Ovary (tissue), 9 donors: ENCODE results near the gene SLC38A3. TPM values are rescaled to one million over a fixed set of nuclear protein-coding genes. Genes with fewer than 3 reads are reported as not detected.

ENCODE experiments used
- DNase-seq, 5 donors: peaks; one replicate each; pipeline ENCODE4 v3.0.0-alpha.2; 2019 to 2020
- H3K27ac ChIP-seq, 2 donors: fragments of 200-600 bp; one replicate each; pipeline versions ENCODE4 v1.5.1 to v1.8.0; 2019 to 2022
- H3K27me3 ChIP-seq: fragments of 200-600 bp; one replicate; pipeline ENCODE4 v1.8.0; 2022
- H3K36me3 ChIP-seq: fragments of 200-600 bp; sonication (generic); one replicate; pipeline ENCODE4 v1.5.1; 2019
- H3K4me1 ChIP-seq: one replicate; pipeline ENCODE4 v1.8.1; 2013; ENCODE audit warnings: mild to moderate bottlenecking, moderate library complexity; ENCODE audit not compliant: insufficient read depth
- H3K4me3 ChIP-seq: fragments of 200-600 bp; sonication (generic); one replicate; pipeline ENCODE4 v1.5.1; 2017
- H3K9me3 ChIP-seq, 2 donors: fragments of 200-600 bp in 1 of 2; sonication (generic) in 1 of 2; one replicate each; pipeline versions ENCODE4 v1.5.1 to v1.8.1; 2013 to 2019; ENCODE audit warnings: mild to moderate bottlenecking in 1 of 2, moderate library complexity in 1 of 2
- EP300 ChIP-seq: sonication (generic); formaldehyde crosslinking; IDR thresholded peaks from one replicate; pipeline ENCODE4 v1.6.1; 2017; ENCODE audit warnings: antibody characterized with exemption
- POLR2A ChIP-seq: fragments of 450-650 bp; IDR thresholded peaks from one replicate; pipeline ENCODE4 v1.6.1; 2017; ENCODE audit warnings: antibody characterized with exemption, mild to moderate bottlenecking, moderate library complexity
- WGBS, 3 donors: extraction: QIAGEN DNeasy Blood & Tissue Kit in 1 of 3; methylation state at CpG; one replicate each; pipeline versions ENCODE4 v1.1.5 to v1.1.7; 2013 to 2017; 5-methylcytosine and 5-hydroxymethylcytosine counted together
- intact Hi-C, 4 donors: fragments of 100-400 bp; cut with DNase I; formaldehyde crosslinking; loops; one replicate each; pipeline versions ENCODE4 v1.11.0 to v1.15.1; 2022 to 2023
- polyA plus RNA-seq, 2 donors: library from polyadenylated mRNA; stranded (reverse); fragments of 200-250 nt in 1 of 2; fragments of 350-450 nt in 1 of 2; fragmentation: Illumina TruSeq in 1 of 2; extraction: RNeasy Lipid Tissue Mini Kit (QIAGEN cat#74804) in 1 of 2; gene quantifications; one replicate each; pipeline ENCODE4 v1.2.3, GENCODE V29; 2013 to 2014
- total RNA-seq, 7 donors: library from RNA; depleted of rRNA in 2 of 7; stranded (reverse); fragments of >200 nt in 2 of 7; fragmentation: NEBNext Ultra II Directional in 3 of 7; extraction: Animal tissue kit (Norgen Biotek cat#: 25700) in 3 of 7; gene quantifications; one replicate each; pipeline versions ENCODE4 v1.1.0 to v1.2.4, GENCODE V29; 2016 to 2023
- TF ChIP-seq, protein P1 (sequence below), 3 donors: fragments of 450-650 bp in 2 of 3; fragments of 200-600 bp in 1 of 3; IDR thresholded peaks; one replicate each; pipeline versions ENCODE4 v1.5.1 to v1.8.0; 2016 to 2022; ENCODE audit warnings: antibody characterized with exemption in 3 of 3, mild to moderate bottlenecking in 1 of 3
- donor health status: DM: no; HTN: no; CAD: no; lungs with moderate emphysema.
- donor health status: DM: no; HTN: no; CAD: no.
- donor health status: Bipolar disorder and iron deficiency.
- donor health status: DM: yes; HTN: yes; CAD: no.
- donor health status: DM: no; HTN: no; CAD: no.
- donor health status: DM: yes; HTN: yes; CAD: no.

The SLC38A3 gene
- total and polyA plus RNA-seq, 9 donors, result 1.6 to 10.9 (median 7.7) TPM

DNA sequence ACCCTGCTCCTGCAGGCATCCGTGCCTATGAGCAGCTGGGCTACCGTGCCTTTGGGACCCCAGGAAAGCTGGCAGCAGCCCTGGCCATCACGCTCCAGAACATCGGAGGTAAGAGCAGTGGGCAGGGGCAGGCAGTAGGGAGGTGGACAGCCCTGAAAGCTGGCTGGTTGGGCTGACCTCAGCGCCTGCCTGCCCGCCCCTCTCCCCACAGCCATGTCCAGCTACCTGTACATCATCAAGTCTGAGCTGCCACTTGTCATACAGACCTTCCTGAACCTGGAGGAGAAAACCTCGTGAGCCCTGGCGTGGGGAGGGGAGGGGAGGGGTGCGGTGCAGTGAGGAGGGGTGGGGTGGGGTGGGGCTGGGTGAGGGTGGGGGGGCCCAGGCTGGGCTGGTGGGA lies 10.5 kb downstream of the SLC38A3 start:
- no peak for DNase-seq
- Histone ChIP-seq H3K27me3 (no peaks in the 10 kb centered on the region), H3K27ac (no peak overlapping the region), H3K4me3 (no peak overlapping the region), H3K9me3 (no peaks in the 10 kb centered on the region), H3K4me1 (no peaks in the 10 kb centered on the region), H3K36me3 (no peaks in the 10 kb centered on the region)
- intact Hi-C loops, result no loop called here
- 74 to 80% (median 78%) methylated on average over 9 of the region's 9 CpGs for WGBS, 3 donors
- no peak for TF ChIP-seq POLR2A
- TF ChIP-seq, protein P1, sequence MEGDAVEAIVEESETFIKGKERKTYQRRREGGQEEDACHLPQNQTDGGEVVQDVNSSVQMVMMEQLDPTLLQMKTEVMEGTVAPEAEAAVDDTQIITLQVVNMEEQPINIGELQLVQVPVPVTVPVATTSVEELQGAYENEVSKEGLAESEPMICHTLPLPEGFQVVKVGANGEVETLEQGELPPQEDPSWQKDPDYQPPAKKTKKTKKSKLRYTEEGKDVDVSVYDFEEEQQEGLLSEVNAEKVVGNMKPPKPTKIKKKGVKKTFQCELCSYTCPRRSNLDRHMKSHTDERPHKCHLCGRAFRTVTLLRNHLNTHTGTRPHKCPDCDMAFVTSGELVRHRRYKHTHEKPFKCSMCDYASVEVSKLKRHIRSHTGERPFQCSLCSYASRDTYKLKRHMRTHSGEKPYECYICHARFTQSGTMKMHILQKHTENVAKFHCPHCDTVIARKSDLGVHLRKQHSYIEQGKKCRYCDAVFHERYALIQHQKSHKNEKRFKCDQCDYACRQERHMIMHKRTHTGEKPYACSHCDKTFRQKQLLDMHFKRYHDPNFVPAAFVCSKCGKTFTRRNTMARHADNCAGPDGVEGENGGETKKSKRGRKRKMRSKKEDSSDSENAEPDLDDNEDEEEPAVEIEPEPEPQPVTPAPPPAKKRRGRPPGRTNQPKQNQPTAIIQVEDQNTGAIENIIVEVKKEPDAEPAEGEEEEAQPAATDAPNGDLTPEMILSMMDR (IDR thresholded peaks at IDR 0.05), result no peak
- no peak for TF ChIP-seq EP300

DNA sequence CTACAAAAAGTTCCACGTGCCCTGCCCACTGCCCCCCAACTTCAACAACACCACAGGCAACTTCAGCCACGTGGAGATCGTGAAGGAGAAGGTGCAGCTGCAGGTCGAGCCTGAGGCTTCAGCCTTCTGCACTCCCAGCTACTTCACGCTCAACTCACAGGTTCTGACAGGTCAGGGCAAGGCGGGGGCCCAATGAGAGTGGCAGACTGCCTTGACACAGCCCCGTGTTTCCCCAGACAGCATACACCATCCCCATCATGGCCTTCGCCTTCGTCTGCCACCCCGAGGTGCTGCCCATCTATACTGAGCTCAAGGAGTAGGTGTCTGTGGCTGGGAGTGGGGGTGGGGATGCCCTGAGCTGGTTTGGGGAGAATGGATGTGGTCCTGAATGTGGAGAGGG lies 12.6 kb downstream of the SLC38A3 start:
- no peaks in the 10 kb centered on the region for H3K4me1 ChIP-seq
- no peak for DNase-seq
- intact Hi-C loops, result no loop called here
- no peak overlapping the region for H3K27ac ChIP-seq
- 78 to 84% (median 80%) methylated on average over 10 of the region's 10 CpGs for WGBS, 3 donors
- TF ChIP-seq, protein P1 (IDR thresholded peaks at IDR 0.05), result no peak
- TF ChIP-seq EP300, result no peak
- no peak for TF ChIP-seq POLR2A
- H3K4me3 ChIP-seq, result no peak overlapping the region
- H3K36me3 ChIP-seq, result no peaks in the 10 kb centered on the region
- H3K27me3 ChIP-seq, result no peaks in the 10 kb centered on the region
- H3K9me3 ChIP-seq, result no peaks in the 10 kb centered on the region

DNA sequence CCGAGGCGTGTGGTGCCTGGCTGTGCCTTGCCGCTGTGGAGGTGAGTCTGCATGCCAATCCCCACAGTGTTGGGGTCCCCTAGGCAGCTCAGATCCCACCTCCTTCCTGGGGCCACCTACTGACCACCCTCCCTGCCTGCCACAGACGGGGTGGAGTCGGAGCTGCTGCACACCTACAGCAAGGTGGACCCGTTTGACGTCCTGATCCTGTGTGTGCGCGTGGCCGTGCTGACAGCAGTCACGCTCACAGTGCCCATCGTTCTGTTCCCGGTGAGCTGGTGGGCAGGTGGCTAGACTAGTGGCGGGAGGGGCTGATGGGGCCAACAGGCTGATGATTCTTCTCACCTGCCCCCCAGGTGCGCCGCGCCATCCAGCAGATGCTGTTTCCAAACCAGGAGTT lies 13.4 kb downstream of the SLC38A3 start:
- H3K4me1 ChIP-seq, result no peaks in the 10 kb centered on the region
- intact Hi-C loops, result no loop called here
- no peak overlapping the region for H3K4me3 ChIP-seq
- TF ChIP-seq, protein P1 (IDR thresholded peaks at IDR 0.05), result no peak
- TF ChIP-seq POLR2A (no peak), EP300 (no peak)
- DNase-seq, result no peak
- H3K36me3 ChIP-seq, result no peaks in the 10 kb centered on the region
- WGBS, 3 donors, result 94 to 95% (median 95%) methylated on average over 17 of the region's 17 CpGs
- no peaks in the 10 kb centered on the region for H3K27me3 ChIP-seq
- H3K9me3 ChIP-seq, result no peaks in the 10 kb centered on the region
- H3K27ac ChIP-seq, result no peak overlapping the region

DNA sequence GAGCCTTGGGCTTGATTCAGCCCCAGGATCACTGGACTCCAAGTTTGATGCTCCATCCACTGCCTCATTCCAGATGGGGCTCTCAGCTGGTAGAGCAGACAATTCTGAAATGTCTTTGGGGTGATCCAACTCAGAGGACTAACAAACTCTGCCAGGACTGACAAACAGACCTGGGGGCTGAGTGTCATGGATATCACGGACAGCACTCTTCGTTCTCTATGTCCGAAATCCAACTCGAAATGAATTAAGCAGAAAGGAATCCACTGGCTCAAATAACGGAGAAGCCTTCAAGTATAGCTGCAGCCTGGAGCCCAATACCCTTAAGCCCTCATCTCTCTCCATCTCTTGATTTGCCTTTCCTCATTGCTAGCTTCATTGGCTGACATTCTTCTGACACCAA lies 14.2 kb downstream of the SLC38A3 start:
- H3K9me3 ChIP-seq, result no peaks in the 10 kb centered on the region
- no peaks in the 10 kb centered on the region for H3K36me3 ChIP-seq
- H3K27ac ChIP-seq, result no peak overlapping the region
- 91 to 95% (median 93%) methylated on average over 5 of the region's 5 CpGs for WGBS, 3 donors
- no peaks in the 10 kb centered on the region for H3K27me3 ChIP-seq
- intact Hi-C loops, result no loop called here
- DNase-seq, result no peak
- no peaks in the 10 kb centered on the region for H3K4me1 ChIP-seq
- TF ChIP-seq EP300 (no peak), POLR2A (no peak)
- TF ChIP-seq, protein P1 (IDR thresholded peaks at IDR 0.05), result no peak
- no peak overlapping the region for H3K4me3 ChIP-seq

DNA sequence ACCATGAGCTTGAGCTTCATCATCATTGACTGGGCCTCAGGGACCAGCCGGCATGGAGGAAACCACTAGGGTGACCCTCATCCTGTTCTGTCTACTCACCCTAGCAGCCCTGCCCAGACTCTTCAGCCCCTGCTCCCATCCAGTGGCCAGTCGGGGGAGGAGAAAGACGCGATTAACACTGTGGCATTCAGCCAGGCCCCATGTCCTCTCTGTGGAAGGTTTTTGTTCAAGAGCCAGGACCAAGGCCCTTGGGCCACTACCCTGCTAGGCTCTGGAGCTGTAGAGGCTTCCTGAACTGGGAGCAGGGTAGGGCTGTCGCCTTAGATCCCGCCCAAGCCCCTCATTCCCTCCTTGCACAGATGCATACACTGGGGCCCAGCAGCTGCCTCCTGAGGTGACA lies 15.0 kb downstream of the SLC38A3 start:
- 50 to 56% (median 55%) methylated on average over 6 of the region's 6 CpGs for WGBS, 3 donors
- TF ChIP-seq EP300, result no peak
- TF ChIP-seq POLR2A, result no peak
- TF ChIP-seq, protein P1 (IDR thresholded peaks at IDR 0.05), result no peak
- intact Hi-C loops, result no loop called here

More for the DNA sequence above, 15.0 kb downstream of the SLC38A3 start:
- no peaks in the 10 kb centered on the region for H3K9me3 ChIP-seq
- no peak for DNase-seq
- no peaks in the 10 kb centered on the region for H3K4me1 ChIP-seq
- H3K27ac ChIP-seq, result no peak overlapping the region
- H3K36me3 ChIP-seq, result no peaks in the 10 kb centered on the region
- no peak overlapping the region for H3K4me3 ChIP-seq
- no peaks in the 10 kb centered on the region for H3K27me3 ChIP-seq
